Stimulated activated CD4-positive, alpha-beta T cell treated with anti-CD3 and anti-CD28 coated beads, Interleukin-15, amount 100 ng/mL, for 24 hours (primary cell): ENCODE measurements around the gene UNC5C.

Experiments
- DNase-seq: peaks from one replicate; pipeline ENCODE4 v3.0.0-alpha.2; 2020

The UNC5C gene

DNA sequence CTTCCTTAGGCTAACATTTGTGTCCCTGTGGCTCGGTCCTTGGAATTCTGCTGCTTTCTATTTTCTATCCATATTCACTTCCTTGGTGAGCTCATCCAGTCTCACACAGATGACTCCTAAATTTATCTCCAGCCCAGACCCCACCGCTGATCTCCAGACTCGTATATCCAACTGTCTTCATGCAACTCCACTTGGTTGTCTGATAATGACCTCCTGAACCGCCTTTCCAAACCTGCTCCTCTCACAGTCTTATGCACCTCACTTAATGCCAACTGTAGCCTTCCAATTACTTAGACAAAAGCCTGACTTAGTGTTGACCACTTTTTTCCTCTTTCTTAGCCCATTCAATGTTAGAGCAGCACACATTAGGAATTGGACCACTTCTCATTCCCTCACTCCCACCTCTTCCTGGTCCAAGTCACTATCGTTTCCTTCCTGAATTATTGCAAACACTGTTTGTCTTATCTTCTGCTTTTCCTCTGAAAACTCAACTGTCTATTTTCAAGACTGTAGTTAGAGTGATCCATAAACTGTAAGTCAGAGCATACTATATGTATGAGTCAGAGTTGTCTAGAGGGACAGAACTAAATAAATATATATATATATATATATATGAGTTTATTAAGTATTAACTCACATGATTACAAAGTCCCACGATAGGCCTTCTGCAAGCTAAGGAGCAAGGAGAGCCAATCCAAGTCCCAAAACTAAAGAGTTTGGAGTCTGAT lies 292.5 kb downstream of the UNC5C start:
- no peak for DNase-seq

DNA sequence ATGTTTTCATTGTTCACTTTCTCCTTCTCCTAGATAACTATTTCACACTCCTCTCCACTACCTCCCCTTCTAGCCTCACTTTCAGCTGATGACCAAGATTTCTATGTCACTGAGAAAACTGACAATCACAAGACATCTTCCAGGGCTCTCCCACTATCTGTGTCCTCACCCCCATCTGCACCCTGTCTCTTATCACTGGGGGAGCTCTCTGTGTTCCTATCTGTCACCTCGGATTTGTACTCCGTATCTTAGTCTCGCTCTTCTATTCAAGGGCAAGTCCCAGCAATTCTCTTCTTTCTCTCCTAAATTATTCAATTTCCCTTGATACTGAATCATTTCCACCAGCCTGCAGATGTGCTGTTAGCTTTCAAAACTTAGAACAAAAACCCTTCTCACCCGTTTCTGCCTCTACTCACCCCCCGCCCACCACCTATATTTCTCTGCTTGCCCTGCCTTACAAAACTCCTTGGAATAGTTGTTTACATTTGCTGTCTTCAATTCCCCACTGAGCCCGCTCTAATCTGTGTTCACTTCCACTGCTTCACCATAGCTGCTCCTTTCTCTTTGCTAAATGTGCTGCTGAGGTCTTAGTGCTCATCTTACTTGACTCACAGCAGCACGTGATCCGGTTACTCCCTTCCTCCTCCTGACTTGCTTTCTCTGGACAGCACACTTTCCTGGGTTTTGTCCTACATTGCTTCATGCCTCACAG lies 293.2 kb downstream of the UNC5C start:
- no peak for DNase-seq

DNA sequence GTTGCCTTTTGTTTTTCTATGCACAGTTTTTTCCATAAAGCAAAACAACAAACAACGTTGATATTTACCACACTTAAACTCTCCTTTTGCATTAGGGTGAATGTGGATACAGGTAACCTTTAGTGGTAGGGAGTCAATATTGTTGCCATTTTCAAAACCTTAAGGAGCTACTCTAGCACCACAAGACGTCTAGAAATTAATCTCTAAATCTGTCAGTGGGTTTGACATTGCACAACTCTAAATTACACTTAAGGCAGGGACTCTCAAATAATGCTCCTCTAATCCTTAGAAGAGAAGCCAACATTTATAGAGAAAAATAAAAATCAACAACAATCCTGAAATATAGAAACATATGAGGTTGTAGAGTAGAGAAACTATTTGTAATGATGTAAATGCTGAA lies 297.2 kb downstream of the UNC5C start:
- no peak for DNase-seq

DNA sequence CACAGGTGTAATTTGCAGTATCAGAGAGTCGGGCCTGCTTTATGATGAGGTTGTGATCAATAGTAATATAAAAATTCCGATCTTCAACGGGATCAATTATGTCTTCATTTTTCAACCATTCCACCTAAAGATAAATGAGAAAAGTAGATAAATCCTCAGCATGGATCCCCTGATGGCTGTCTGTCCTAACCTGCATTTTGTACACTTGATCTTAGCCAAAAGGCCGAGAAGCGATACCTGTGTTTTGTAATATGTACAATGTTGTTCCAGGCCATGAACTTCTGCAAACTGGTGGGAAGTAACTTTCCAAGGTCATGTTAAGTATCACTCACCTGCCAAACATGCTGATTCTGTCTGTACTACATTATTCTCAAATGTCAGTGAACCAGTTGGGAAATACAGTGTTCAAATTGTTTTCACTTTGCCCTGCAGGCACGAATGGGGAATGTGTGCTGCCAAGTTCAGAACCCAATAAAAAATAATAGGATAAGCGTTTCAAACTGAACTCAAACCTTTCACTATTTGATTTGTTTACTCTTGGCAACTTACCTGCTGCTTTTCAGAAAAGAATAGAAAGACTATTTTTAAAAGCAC lies 298.1 kb downstream of the UNC5C start:
- DNase-seq: no peak

DNA sequence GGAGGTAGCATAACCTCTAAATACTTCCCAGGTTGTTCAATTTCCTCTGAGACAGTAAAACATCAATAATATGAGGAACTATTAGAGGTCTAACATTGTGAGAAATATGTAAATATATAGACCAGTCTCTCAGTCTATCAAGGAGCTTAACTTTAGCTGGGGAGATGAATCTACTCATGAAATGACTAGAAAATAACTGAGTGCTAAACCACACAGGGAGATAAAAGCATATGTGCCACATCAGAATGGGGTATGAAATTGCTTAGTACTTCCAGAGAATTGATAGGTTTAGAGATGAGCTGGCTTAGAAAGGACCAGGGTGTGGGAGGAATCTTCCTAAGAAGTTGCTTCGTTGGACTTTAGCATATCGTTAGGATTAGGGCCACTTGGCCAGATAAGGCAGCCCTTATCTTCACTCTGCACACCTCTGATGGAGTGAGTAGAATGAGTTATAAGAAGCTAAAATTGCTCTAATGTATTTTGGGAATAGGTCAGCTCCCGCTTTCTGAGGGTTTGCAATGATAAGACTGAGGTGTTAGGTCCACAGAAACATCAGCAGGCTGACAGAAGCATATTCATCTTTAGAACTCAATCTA lies 299.2 kb downstream of the UNC5C start:
- DNase-seq: peak; percentile 3

DNA sequence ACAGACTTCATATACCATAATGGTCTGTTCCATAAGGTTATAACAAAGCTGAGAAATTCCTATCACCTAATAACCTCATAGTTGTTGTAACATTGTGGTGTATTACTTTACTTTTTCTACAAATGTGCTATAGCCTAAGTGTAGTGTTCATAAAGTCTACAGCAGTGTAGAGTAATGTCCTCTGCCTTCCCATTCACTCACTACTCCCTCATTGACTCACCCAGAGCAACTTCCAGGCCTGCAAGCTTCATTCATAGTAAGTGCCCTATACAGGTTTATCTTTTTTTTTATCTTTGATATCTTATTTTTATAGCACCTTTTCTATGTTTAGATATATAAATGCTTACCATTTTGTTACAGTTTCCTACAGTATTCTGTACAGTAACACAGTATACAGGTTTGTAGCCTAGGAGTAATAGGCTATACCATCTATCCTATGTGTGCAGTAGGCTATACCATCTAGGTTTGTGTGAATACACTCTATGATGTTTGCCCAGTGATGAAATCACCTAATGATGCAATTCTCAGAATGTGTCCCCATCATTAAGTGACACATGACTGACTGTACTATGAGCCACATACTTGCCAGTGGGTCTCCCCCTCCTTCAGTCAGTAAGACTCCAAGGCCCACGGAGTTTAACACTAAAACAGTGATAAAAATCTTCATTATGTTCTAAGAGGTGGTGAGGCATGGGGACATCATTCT lies 299.9 kb downstream of the UNC5C start:
- DNase-seq: peak; percentile 37

DNA sequence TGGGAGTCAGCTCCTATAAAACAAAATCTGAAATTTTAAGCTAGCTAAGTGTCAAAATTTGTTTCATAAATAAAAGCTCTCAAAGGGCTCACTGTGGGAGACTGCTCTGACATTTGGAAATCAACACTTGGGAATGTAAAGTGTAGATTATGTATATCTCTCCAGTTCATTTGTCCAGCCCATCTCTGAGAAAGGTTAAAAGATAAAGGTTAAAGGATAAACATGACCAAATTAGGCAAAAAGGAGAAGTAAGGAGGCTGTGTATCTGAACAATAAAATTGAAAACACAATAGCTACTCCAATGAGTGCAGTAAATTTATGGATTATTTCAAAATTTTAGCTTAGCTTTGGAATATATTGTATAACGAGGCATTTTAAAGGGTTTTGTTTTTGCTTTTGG lies 304.9 kb downstream of the UNC5C start:
- DNase-seq: no peak

DNA sequence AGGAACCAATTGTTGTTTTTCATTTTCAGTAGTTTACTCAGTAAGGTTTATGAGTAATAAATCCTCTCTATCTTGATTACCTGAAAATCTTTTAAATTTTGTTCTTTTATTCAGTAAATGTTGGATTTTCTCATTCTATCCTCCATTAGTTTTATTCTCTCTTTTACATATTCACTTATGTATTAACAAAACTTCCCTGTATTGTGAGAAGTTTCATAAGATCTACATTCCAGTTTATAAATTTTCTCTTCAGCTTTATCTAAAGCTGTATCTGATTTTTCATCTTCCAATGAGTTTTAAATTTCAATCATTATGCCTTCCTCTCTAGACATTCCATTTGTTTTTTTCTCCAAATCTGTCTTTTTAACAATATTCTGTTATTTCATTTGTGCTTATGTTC lies 310.2 kb downstream of the UNC5C start:
- no peak for DNase-seq

DNA sequence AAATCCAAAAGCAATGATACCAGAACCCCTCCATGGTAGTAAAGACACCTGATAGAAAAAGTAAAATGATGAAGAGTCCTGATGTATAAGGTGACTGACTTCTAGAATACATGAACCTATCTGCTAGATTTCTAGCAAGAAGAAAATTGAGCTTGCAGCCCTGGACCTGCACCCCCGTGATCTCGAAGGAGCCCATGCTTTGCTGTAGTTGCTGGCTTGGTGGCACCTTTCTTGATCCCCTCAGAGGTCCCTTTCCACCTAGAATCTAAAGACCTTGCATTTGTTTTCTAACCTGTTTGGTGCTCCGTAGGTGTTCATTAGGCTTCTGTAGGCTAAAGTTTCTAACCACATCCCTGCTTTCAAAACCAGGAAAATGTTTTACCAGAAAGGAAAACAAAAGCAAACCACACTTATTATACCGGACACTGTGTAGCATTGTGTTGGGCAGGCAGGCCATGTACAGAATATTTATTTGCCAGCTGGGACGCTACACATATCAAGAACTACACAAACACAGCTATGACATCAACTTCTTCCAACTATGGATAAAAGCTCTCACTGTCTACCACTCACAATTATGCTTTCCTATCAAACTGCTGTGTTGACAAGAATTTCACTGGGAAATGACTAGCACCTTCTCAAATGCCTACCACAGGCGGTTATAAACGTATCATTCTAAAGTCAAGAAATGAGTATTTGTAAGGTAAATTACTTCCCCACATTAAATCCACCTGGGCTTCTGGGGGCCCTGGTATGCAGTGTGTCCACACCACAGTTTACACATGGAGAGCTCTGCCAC lies 316.2 kb downstream of the UNC5C start:
- no peak for DNase-seq

DNA sequence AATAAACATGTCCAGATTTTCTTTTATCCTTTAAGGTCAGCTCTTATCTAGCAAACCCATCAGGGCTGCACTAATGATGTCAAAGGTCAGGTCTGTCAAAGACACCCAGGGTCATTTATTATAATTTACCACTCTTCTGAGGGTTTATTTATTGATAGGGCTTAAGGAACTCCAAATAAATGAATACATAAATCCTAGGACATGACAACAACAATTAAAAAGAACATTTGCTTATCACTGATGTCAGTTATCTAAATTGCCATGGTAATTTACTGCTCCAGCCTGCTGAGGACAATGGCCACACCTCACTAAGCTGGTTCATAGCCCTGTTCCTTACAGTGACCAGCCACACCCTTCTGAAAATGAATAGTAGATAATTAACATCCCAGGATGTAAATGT lies 317.1 kb downstream of the UNC5C start:
- DNase-seq: no peak

DNA sequence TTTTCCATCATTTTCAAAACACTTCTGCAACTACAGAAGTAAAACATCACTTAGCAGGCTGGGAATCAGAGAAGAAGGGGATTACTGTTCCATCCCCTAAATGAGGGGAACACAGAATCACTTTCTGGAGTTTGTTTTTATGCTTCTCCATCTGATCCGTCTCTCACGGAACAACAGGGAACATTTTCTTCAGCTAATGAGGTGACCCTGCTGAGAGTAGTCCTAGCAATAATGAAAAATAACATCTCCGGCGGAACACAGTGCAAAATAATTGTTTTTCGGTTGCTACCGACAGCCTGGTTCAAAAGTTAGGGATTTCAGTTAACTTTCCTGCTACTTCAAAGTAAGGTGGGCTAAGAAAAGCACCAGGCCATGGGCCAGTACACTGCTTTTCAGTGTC lies 322.9 kb downstream of the UNC5C start:
- DNase-seq: no peak

DNA sequence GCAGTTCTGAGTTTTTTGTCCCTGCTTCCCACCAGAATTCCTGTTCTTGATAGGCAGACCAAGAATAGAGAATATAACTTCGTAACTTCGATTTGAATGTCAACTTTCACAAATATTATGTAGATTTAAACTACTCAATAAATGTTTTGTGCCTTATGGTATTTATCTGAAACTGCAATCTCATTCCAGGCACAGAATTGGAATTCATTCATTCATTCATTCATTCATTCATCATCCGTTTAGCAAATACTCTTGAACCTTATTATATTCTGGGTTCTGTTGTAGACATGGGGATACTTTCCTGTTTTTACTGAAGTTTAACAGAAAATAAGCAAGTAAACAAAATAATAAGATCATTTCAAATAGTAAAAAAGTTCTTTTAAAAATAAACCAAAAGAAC lies 324.4 kb downstream of the UNC5C start:
- no peak for DNase-seq

DNA sequence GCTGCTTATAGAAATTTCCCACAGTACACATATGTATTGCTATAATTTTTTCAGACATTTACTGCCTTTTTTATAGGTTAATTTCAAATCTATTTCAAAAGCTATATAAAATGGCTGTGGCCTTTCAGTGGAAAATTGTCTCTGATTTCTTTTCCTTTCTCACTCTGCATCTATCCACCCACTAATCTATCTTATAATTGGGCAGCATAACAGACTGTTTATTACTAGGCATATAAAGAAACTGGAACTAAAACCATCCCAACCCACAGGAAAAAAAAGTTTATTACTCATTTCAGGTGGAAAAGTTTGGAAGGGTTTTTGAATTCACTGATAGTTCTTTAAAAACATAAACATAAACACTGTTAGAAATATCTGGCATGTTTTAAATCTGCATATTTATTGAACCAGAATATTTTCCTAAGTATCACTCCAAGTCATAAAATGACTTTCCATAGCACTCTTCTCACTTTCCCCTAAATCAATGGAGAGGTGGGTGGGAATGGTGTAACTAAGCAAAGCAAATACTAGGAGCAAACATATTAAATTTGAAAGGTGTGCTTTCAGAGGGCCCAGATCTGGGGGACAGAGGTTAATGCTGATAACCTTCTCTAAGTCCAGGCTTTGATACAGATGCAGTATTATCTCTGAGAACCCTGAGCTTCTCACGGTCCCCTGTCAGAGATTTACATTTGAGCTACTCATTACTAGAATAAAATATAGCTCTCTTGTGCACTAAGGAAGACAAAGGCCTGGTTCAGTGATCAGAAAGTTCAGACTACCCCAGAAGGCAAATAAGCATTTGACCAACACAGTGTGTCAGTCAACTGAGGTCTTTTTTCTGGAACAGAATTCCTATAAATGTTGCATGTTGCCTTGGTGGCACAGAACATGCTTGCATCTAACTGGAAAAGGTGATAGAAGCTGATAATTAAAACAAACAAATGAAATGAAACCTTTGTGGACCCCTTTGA lies 328.3 kb downstream of the UNC5C start:
- no peak for DNase-seq

DNA sequence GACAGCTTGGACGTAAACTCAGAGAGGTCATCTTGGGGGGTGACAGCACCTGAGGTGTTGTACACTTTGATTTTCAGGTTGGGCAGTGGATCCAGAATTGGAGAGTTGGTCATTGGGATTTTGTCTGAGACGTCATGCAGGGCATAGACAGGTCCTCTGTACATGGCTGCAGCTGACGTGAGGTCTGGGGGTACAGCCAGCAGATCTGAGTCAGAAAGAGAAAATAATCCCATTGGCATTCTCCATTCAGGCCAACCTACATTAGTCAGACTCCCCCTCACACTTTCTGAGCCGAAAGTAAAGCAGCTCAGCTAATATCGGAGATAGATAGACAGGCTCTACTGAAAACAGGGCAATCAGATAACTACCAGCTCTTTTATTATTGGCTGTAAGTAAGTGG lies 329.7 kb downstream of the UNC5C start:
- no peak for DNase-seq

DNA sequence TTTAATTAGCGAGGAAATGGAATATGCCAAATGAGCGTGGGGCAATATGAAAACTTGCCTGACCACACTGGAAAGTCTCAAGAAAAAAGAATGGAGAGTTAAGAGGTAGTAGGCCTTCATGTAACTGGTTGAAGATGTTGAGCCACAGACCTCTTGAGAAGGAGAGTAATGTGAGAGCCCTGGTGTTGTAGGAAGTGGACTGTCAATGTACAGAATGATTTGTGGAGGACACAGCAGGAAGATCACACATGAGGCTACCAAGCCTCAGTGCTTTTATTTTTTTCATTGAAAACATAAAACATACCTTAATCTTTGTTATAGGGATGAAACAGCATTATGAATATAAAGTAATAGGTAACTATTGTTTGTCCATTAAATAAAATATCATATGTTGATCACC lies 331.6 kb downstream of the UNC5C start:
- DNase-seq: no peak

DNA sequence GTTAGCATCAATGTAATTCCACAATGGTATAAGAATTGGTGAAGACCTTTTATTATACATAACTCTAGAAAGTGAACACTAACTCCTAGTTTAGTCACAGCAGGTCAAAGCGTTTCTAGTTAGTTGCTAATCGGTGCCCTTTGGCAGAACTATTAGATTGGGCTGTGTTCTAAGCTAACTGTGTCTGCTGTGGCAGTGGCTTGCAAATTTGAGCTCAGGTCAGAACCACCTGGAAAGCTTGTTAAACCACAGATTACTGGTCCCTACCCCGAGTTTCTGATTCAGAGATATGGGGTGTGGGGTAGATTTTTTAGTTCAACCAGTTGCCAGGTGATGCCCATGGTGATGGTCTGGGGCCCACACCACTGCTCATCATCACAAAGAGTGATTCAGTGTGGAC lies 332.1 kb downstream of the UNC5C start:
- DNase-seq: no peak

DNA sequence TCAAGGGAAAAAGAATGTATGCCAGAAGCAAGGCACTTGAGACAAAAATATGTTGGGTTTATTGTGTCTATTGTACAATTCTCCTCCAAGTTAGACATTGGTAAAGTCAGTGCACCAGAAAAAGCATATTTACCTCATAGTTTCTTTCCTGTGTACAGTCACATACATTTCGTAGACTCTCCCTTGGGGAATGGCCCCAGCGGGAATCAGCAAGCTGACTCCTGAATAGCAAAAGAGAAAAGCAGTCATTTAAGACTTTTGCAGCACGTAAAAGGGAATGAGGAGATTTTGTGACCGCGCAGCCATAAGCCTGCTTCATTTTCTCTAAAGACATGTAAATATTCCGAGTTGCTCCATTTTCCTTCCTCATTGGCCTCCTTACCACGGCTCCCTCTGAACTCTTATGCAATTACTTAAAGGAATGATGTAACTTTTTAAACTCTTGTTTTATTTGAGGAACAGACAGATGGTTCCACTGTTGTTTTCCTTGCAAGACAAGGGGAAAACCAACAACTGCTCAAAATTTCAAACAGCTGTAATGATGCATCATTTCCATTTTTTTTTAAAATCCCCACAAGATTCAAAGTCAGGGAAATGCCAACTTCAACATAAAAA lies 332.7 kb downstream of the UNC5C start:
- DNase-seq: no peak

DNA sequence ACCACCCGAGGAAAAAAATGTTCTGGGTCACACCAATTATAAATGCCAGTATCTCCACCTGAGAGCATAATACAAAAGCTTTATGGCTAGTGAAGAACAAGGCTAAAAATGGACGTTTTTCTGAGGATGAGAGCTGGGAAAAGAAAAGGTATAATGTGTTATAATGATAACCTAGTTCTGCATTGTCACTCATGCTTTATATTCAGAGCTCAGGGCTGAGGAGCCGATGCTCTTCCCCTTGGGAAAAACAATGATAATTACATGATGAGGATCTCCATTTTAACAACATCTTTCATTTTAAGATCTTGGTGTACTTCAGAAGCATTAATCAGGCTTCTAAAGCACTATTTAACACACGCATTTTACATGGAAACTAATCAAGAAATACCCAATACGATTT lies 333.7 kb downstream of the UNC5C start:
- no peak for DNase-seq

DNA sequence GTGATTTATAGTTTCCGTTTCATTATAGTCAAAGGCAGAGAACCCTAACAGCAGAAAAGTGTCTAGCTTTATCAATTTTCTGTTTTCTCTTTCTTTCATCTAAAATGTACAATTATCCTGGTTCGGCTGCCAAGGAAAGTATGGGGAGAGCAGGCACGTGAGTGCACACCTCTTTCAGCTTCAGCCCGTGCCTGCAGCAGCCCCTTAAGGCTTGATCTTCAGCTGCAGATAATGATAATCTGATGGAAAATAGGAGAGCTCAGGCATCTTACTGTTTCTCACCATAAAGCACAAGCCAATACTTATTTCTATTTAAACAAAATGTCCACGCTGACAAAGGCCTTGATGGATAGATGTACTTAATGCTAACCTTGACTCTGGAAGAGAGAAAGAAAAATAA lies 334.4 kb downstream of the UNC5C start:
- DNase-seq: no peak

DNA sequence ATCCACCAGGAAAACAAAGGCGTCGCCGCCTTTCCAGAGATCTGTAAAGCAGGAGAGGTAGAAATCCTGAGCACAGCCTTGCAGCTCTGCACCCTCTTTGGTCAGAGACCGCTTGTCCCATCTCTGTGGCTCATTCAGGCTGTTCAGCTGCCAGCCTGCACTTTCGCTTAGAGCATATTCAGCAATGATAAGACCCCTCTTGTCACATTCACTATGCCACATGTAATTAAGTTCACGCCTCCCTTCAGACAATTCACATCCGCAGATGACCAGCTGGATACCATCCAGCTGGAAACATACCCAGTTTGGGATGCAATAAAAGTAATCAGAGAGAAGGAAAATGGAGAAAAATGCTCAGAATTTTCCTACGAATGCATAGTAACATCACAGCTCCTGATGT lies 335.4 kb downstream of the UNC5C start:
- no peak for DNase-seq

DNA sequence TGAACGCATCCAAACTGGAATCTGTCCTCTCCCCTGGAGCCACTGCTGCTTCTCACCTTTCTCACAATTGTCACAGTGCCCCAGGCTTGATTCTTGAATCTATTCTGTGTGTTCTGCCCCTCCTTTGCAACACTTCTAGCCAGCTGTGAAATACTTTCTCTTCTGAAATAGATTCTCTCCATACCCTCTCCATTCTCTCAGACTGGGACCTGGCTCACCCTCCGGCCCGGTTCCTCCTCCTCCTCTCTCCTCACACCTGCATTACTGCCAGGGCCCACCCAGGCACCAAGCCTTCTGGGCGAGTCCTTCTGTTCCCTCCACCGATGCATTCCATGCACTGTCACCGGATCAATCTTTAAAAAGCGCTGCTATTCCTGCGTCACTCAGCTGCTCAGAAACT lies 336.1 kb downstream of the UNC5C start:
- no peak for DNase-seq
